HCT116 (cell line): ENCODE measurements around the gene CHST3. TPM values are rescaled to one million over a fixed set of nuclear protein-coding genes. Genes with fewer than 3 reads are reported as not detected.

ENCODE experiments used
- ATAC-seq: fragments of 200-7000 bp; cut with Tn5 transposase; 2 replicates; pipeline ENCODE4 v1.9.1; 2020; ENCODE audit warnings: mild to moderate bottlenecking, moderate library complexity
- BruUV-seq: library from RNA; stranded (reverse); fragments of 400-500 nt; replicated peaks from 2 replicates; lab custom pipeline; 2021; lab: Mats Ljungman, UMichigan
- CTCF ChIA-PET: fragments of 300-600 bp; sonication (Branson Sonifier 250); formaldehyde crosslinking; loops from one replicate; lab custom pipeline; 2021; ENCODE audit warnings: antibody characterized with exemption; lab: Charles Lee
- POLR2A ChIA-PET: fragments of 300-600, 350-600 bp; sonication (Branson Sonifier 250); formaldehyde crosslinking; loops from one replicate; lab custom pipeline; 2021; ENCODE audit warnings: antibody characterized with exemption; lab: Charles Lee
- RAD21 ChIA-PET, 2 experiments: fragments of 300-600 bp; sonication (Branson Sonifier 250); formaldehyde crosslinking; loops; one replicate each; lab custom pipeline; 2023; ENCODE audit warnings: low total read pairs in 2 of 2; ENCODE audit not compliant: uncharacterized antibody in 2 of 2, unreplicated experiment in 2 of 2, low non-redundant PET in 1 of 2; lab: Charles Lee
- DNase-seq: peaks from one replicate; pipeline ENCODE4 v3.0.0-alpha.2; 2010; ENCODE audit warnings: low read depth, low spot score
- H2AFZ ChIP-seq: fragments of 200-600 bp; shearing (Covaris generic), sonication (generic); 2 replicates; pipeline ENCODE4 v1.6.1; 2017; ENCODE audit warnings: low read depth, mixed run types, mixed read lengths, antibody characterized with exemption, low read length; ENCODE audit not compliant: poor library complexity, severe bottlenecking
- H3K27ac ChIP-seq: 2 replicates; pipeline ENCODE4 v1.5.1; 2012; ENCODE audit warnings: low read depth, low read length
- H3K27me3 ChIP-seq: fragments of 200-600 bp; sonication (generic); 2 replicates; pipeline ENCODE4 v1.6.1; 2016; ENCODE audit warnings: mixed run types, low read length, mixed read lengths; ENCODE audit not compliant: insufficient read depth
- H3K36me3 ChIP-seq, 2 experiments: fragments of 200-500 bp in 1 of 2; fragments of 200-600 bp in 1 of 2; sonication (Bioruptor generic) in 1 of 2; sonication (generic) in 1 of 2; 2 replicates each; pipeline versions ENCODE4 v1.5.1 to v1.6.1; 2014 to 2016; ENCODE audit warnings: low read length in 2 of 2, inconsistent platforms in 1 of 2, mixed read lengths in 1 of 2, mixed run types in 1 of 2; ENCODE audit not compliant: insufficient read depth in 2 of 2, control insufficient read depth in 1 of 2
- H3K4me1 ChIP-seq, 2 experiments: fragments of 200-600 bp in 1 of 2; sonication (generic) in 1 of 2; 2 replicates each; pipeline versions ENCODE4 v1.5.1 to v1.6.1; 2012 to 2017; ENCODE audit warnings: low read length in 2 of 2, inconsistent platforms in 1 of 2, mild to moderate bottlenecking in 1 of 2, mixed read lengths in 1 of 2, mixed run types in 1 of 2, moderate library complexity in 1 of 2; ENCODE audit not compliant: insufficient read depth in 2 of 2, control insufficient read depth in 1 of 2
- H3K4me2 ChIP-seq: fragments of 200-600 bp; sonication (generic); 2 replicates; pipeline ENCODE4 v1.6.1; 2017; ENCODE audit warnings: mixed run types, low read length, mixed read lengths
- H3K4me3 ChIP-seq, 2 experiments: fragments of 200-600 bp in 1 of 2; sonication (generic) in 1 of 2; replicated peaks in 1 of 2; 2 replicates each; pipeline ENCODE4 v1.5.1; 2011 to 2016; ENCODE audit warnings: low read length in 2 of 2, control low read depth in 1 of 2, low read depth in 1 of 2, mild to moderate bottlenecking in 1 of 2, mixed read lengths in 1 of 2, mixed run types in 1 of 2
- H3K79me2 ChIP-seq: fragments of 200-600 bp; sonication (generic); 2 replicates; pipeline ENCODE4 v1.6.1; 2017; ENCODE audit warnings: mild to moderate bottlenecking, mixed run types, low read length, moderate library complexity, mixed read lengths; ENCODE audit not compliant: insufficient read depth
- H3K9ac ChIP-seq: fragments of 200-600 bp; sonication (generic); 2 replicates; pipeline ENCODE4 v1.6.1; 2016; ENCODE audit warnings: low read length, mixed read lengths
- H3K9me2 ChIP-seq: fragments of 200-600 bp; sonication (generic), shearing (Covaris generic); 2 replicates; pipeline ENCODE4 v1.6.1; 2017; ENCODE audit warnings: mixed run types, mild to moderate bottlenecking, moderate library complexity; ENCODE audit not compliant: insufficient read depth
- H3K9me3 ChIP-seq, 2 experiments: fragments of 200-500 bp in 1 of 2; fragments of 200-600 bp in 1 of 2; sonication (Bioruptor generic) in 1 of 2; sonication (generic) in 1 of 2; 2 replicates each; pipeline ENCODE4 v1.6.1; 2014 to 2017; ENCODE audit warnings: low read length in 2 of 2, mixed read lengths in 2 of 2, inconsistent platforms in 1 of 2, low read depth in 1 of 2, mild to moderate bottlenecking in 1 of 2, mixed run types in 1 of 2, moderate library complexity in 1 of 2; ENCODE audit not compliant: control insufficient read depth in 1 of 2, insufficient read depth in 1 of 2
- H4K20me1 ChIP-seq: fragments of 200-600 bp; sonication (generic), shearing (Covaris generic); 2 replicates; pipeline ENCODE4 v1.6.1; 2017; ENCODE audit warnings: mixed run types, mild to moderate bottlenecking, moderate library complexity; ENCODE audit not compliant: insufficient read depth
- ATF3 ChIP-seq: IDR thresholded peaks from 2 replicates; pipeline ENCODE4 v1.6.1; 2012
- CBX3 ChIP-seq: IDR thresholded peaks from 2 replicates; pipeline ENCODE4 v1.6.1; 2012; ENCODE audit warnings: low read depth
- CTCF ChIP-seq, 3 experiments: fragments of 200-600 bp in 1 of 3; sonication (generic) in 1 of 3; IDR thresholded peaks in 2 of 3; conservative IDR thresholded peaks in 1 of 3; 2 replicates each; pipeline ENCODE4 v1.5.1; 2012 to 2017; ENCODE audit warnings: low read depth in 2 of 3, low read length in 2 of 3, antibody characterized with exemption in 1 of 3, borderline replicate concordance in 1 of 3, control low read depth in 1 of 3, mild to moderate bottlenecking in 1 of 3, mixed read lengths in 1 of 3, mixed run types in 1 of 3, moderate library complexity in 1 of 3; ENCODE audit not compliant: insufficient read depth in 1 of 3
- ELF1 ChIP-seq: IDR thresholded peaks from 2 replicates; pipeline ENCODE4 v1.6.1; 2012; ENCODE audit warnings: low read depth, borderline replicate concordance
- EZH2 ChIP-seq: fragments of 200-600 bp; sonication (generic); IDR thresholded peaks from 2 replicates; pipeline ENCODE4 v1.6.1; 2017; ENCODE audit warnings: antibody characterized with exemption, mixed run types
- EZH2phosphoT487 ChIP-seq: fragments of 200-600 bp; IDR thresholded peaks from 2 replicates; pipeline ENCODE4 v1.6.1; 2018; ENCODE audit warnings: antibody characterized with exemption, borderline replicate concordance
- FOSL1 ChIP-seq: IDR thresholded peaks from 2 replicates; pipeline ENCODE4 v1.6.1; 2012; ENCODE audit warnings: low read depth
- JUND ChIP-seq: IDR thresholded peaks from 2 replicates; pipeline ENCODE4 v1.6.1; 2012
- RAD21 ChIP-seq: IDR thresholded peaks from 2 replicates; pipeline ENCODE4 v1.6.1; 2012; ENCODE audit warnings: low read depth, mild to moderate bottlenecking
- REST ChIP-seq: IDR thresholded peaks from 2 replicates; pipeline ENCODE4 v1.6.1; 2012; ENCODE audit warnings: low read depth
- SIN3A ChIP-seq: IDR thresholded peaks from 2 replicates; pipeline ENCODE4 v1.6.1; 2012; ENCODE audit warnings: low read depth
- SP1 ChIP-seq: IDR thresholded peaks from 2 replicates; pipeline ENCODE4 v1.6.1; 2012; ENCODE audit warnings: low read depth
- SRF ChIP-seq: IDR thresholded peaks from 2 replicates; pipeline ENCODE4 v1.6.1; 2012; ENCODE audit warnings: low read depth
- TCF7L2 ChIP-seq: IDR thresholded peaks from 2 replicates; pipeline ENCODE4 v1.7.0; 2011; ENCODE audit warnings: borderline replicate concordance, inconsistent platforms; ENCODE audit not compliant: insufficient read depth, insufficient read length; ENCODE audit errors: extremely low read depth
- YY1 ChIP-seq: IDR thresholded peaks from 2 replicates; pipeline ENCODE4 v1.6.1; 2011; ENCODE audit warnings: low read length, low read depth, moderate library complexity, mild to moderate bottlenecking; ENCODE audit not compliant: insufficient replicate concordance; ENCODE audit errors: extremely low read depth
- ZBTB33 ChIP-seq: IDR thresholded peaks from 2 replicates; pipeline ENCODE4 v1.6.1; 2011; ENCODE audit warnings: mild to moderate bottlenecking, low read length, moderate library complexity; ENCODE audit not compliant: insufficient replicate concordance; ENCODE audit errors: extremely low read depth
- ZFX ChIP-seq: fragments of 450-650 bp; IDR thresholded peaks from 2 replicates; pipeline ENCODE4 v1.6.1; 2017
- ZNF274 ChIP-seq: fragments of 200-500 bp; sonication (Bioruptor generic); IDR thresholded peaks from 2 replicates; pipeline ENCODE4 v1.6.1; 2014; ENCODE audit warnings: mild to moderate bottlenecking, low read depth, low read length, inconsistent platforms
- intact Hi-C: fragments of 100-400 bp; cut with micrococcal nuclease; formaldehyde crosslinking; loops from 2 replicates; pipeline ENCODE4 v1.10.0; 2022
- total RNA-seq: library from RNA; stranded (reverse); gene quantifications from one replicate; pipeline ENCODE4 v1.2.1, GENCODE V29; 2021; ENCODE audit not compliant: unreplicated experiment

Gene CHST3
- total RNA-seq, 1 experiment from 2014 or later: 10.6 TPM

GRCh38 chr10:71972746-71973695 lies 8.8 kb downstream of the CHST3 start:
- no peak overlapping the region for H3K4me3 ChIP-seq
- peaks cover 47 to 72% of the 10 kb centered on the region in 2 experiments for H3K4me1 ChIP-seq
- ATAC-seq (no peak), DNase-seq (no peak)
- H3K9me3 ChIP-seq: no peaks in the 10 kb centered on the region
- no peaks in the 10 kb centered on the region for H3K9me2 ChIP-seq
- RAD21 ChIA-PET: no interaction called here
- H4K20me1 ChIP-seq: no peaks in the 10 kb centered on the region
- CTCF ChIA-PET: no interaction called here
- intact Hi-C loops: no loop called here
- BruUV-seq: no TSS peak
- TF ChIP-seq RAD21: no peak
- TF ChIP-seq ELF1: no peak
- no peak for TF ChIP-seq ATF3
- TF ChIP-seq CBX3: no peak
- no peak for TF ChIP-seq CTCF (IDR thresholded peaks at IDR 0.05 in 2 of 3, conservative IDR thresholded peaks at IDR 0.05 in 1 of 3; ENCODE audit: borderline replicate concordance in 1 of 3, insufficient read depth in 1 of 3, low read depth in 2 of 3, low read length in 2 of 3)
- no peak for TF ChIP-seq SIN3A
- TF ChIP-seq JUND: no peak
- no peak for TF ChIP-seq YY1
- no peak for TF ChIP-seq EZH2phosphoT487
- no peak for TF ChIP-seq SRF
- no peak for TF ChIP-seq EZH2
- no peak for TF ChIP-seq ZFX
- TF ChIP-seq TCF7L2: no peak
- TF ChIP-seq SP1: no peak
- TF ChIP-seq ZNF274: no peak
- no peak for TF ChIP-seq ZBTB33
- no peak for TF ChIP-seq FOSL1
- TF ChIP-seq REST: no peak
- H3K36me3 ChIP-seq: no peaks in the 10 kb centered on the region
- H3K9ac ChIP-seq: no peak overlapping the region
- H3K79me2 ChIP-seq: peaks cover 90% of the 10 kb centered on the region
- no peak overlapping the region for H2AFZ ChIP-seq
- H3K27ac ChIP-seq: no peak overlapping the region; the same call in 1 of the 2 replicates
- H3K27me3 ChIP-seq: no peaks in the 10 kb centered on the region
- H3K4me2 ChIP-seq: no peak overlapping the region
- POLR2A ChIA-PET: interaction anchor here (1.0 to 2.0 kb wide), 2 partner anchors 7 to 301 kb away, joined by 3 to 4 read pairs; partner anchors contain the start of gene DDIT4
